ENCODE results near the gene PIK3CA.

DNA sequence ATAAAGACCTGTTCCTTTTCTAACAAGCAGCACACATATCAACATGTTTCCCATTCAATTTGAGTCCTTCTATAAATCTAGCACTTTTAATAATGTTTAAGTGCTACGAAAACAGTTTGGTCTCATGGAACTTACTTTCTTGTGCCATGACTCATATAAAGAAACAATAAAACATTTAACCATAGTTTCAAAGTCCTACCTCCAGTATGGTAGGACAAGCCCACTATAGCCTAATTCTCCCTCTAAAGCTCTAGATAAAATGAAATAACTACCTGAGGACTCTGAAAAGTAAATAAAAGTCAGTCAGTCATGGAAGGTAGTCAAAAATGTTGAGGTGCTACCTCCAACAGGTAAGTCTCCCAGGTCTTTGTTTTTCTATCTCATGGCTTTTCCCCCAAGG lies 12.0 kb upstream of the PIK3CA start:
- TF ChIP-seq, protein P1, sequence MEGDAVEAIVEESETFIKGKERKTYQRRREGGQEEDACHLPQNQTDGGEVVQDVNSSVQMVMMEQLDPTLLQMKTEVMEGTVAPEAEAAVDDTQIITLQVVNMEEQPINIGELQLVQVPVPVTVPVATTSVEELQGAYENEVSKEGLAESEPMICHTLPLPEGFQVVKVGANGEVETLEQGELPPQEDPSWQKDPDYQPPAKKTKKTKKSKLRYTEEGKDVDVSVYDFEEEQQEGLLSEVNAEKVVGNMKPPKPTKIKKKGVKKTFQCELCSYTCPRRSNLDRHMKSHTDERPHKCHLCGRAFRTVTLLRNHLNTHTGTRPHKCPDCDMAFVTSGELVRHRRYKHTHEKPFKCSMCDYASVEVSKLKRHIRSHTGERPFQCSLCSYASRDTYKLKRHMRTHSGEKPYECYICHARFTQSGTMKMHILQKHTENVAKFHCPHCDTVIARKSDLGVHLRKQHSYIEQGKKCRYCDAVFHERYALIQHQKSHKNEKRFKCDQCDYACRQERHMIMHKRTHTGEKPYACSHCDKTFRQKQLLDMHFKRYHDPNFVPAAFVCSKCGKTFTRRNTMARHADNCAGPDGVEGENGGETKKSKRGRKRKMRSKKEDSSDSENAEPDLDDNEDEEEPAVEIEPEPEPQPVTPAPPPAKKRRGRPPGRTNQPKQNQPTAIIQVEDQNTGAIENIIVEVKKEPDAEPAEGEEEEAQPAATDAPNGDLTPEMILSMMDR (IDR thresholded peaks at IDR 0.05), result no peak
- no peak for TF ChIP-seq POLR2A (IDR thresholded peaks at IDR 0.05)

Measured in adrenal gland (tissue), 5 donors.